ENCODE results near the gene TPRKB. TPM values are rescaled to one million over a fixed set of nuclear protein-coding genes. Genes with fewer than 3 reads are reported as not detected.
"Not testable (repeated sequence)": the region's sequence is repeated elsewhere in the genome, so short reads cannot be mapped to it uniquely, and the experiment has no call there.

TPRKB gene
- polyA plus RNA-seq, 1 donor (not counting 4 experiments of a cell fraction or from before 2014, with no cell fraction given), result 58.4 TPM

GRCh38 chr2:73728043-73728442, 9.1 kb downstream of the TPRKB start:
- Histone ChIP-seq H3K9ac (ENCODE audit: control insufficient read depth, extremely low read depth, insufficient read depth, low read length) (no peak overlapping the region), H3K9me1 (ENCODE audit: control insufficient read depth, extremely low read depth, insufficient read depth, low read length) (no peaks in the 10 kb centered on the region), H3K4me1 (ENCODE audit: control insufficient read depth, extremely low read depth, insufficient read depth, low read length) (no peaks in the 10 kb centered on the region), H4K20me1 (ENCODE audit: control insufficient read depth, extremely low read depth, insufficient read depth, low read length) (no peaks in the 10 kb centered on the region), H3K9me3 (ENCODE audit: control insufficient read depth, low read depth, low read length) (no peaks in the 10 kb centered on the region), H3K27me3 (ENCODE audit: control insufficient read depth, extremely low read depth, insufficient read depth, low read length) (no peaks in the 10 kb centered on the region), H3K36me3 (ENCODE audit: control insufficient read depth in 2 of 2, extremely low read depth in 1 of 2, insufficient read depth in 2 of 2, low read length in 2 of 2) (peaks cover 7 to 28% of the 10 kb centered on the region in 2 experiments), H3K27ac (ENCODE audit: control insufficient read depth, insufficient read depth, low read length) (no peak overlapping the region), H3K4me3 (ENCODE audit: control insufficient read depth in 2 of 3, extremely low read depth in 1 of 3, insufficient read depth in 2 of 3, low read depth in 1 of 3, low read length in 3 of 3) (no peak overlapping the region), H2AFZ (ENCODE audit: control insufficient read depth, low read length) (no peak overlapping the region), H3K79me2 (ENCODE audit: control insufficient read depth, insufficient read depth, low read length) (no peaks in the 10 kb centered on the region), H3K4me2 (ENCODE audit: control insufficient read depth, extremely low read depth, insufficient read depth, low read depth, low read length) (no peak overlapping the region)
- FAIRE-seq (no peak), DNase-seq (ENCODE audit: low read depth, low spot score) (no peak)
- dilution Hi-C loops (cut with MboI; ENCODE audit: extremely low pct_ligation_motif_present, low sequenced_read_pairs), result no loop called here
- TF ChIP-seq CTCF (optimal IDR thresholded peaks at IDR 0.05 in 1 of 3, IDR thresholded peaks at IDR 0.05 in 1 of 3, conservative IDR thresholded peaks at IDR 0.05 in 1 of 3; ENCODE audit: extremely low read depth in 1 of 3, insufficient read depth in 2 of 3, low read length in 3 of 3), result no peak
- TF ChIP-seq EZH2 (IDR thresholded peaks at IDR 0.05; ENCODE audit: low read length), result no peak

- H3K36me3 ChIP-seq (ENCODE audit: control insufficient read depth in 2 of 2, extremely low read depth in 1 of 2, insufficient read depth in 2 of 2, low read length in 2 of 2), result peaks cover 5 to 20% of the 10 kb centered on the region in 2 experiments
- H3K79me2 ChIP-seq (ENCODE audit: control insufficient read depth, insufficient read depth, low read length); H3K9ac ChIP-seq (ENCODE audit: control insufficient read depth, extremely low read depth, insufficient read depth, low read length); H3K27ac ChIP-seq (ENCODE audit: control insufficient read depth, insufficient read depth, low read length); H4K20me1 ChIP-seq (ENCODE audit: control insufficient read depth, extremely low read depth, insufficient read depth, low read length); dilution Hi-C loops (cut with MboI; ENCODE audit: extremely low pct_ligation_motif_present, low sequenced_read_pairs); DNase-seq (ENCODE audit: low read depth, low spot score); H2AFZ ChIP-seq (ENCODE audit: control insufficient read depth, low read length); H3K27me3 ChIP-seq (ENCODE audit: control insufficient read depth, extremely low read depth, insufficient read depth, low read length); FAIRE-seq; H3K9me1 ChIP-seq (ENCODE audit: control insufficient read depth, extremely low read depth, insufficient read depth, low read length); H3K4me3 ChIP-seq (ENCODE audit: control insufficient read depth in 2 of 3, extremely low read depth in 1 of 3, insufficient read depth in 2 of 3, low read depth in 1 of 3, low read length in 3 of 3); H3K9me3 ChIP-seq (ENCODE audit: control insufficient read depth, low read depth, low read length); H3K4me1 ChIP-seq (ENCODE audit: control insufficient read depth, extremely low read depth, insufficient read depth, low read length); H3K4me2 ChIP-seq (ENCODE audit: control insufficient read depth, extremely low read depth, insufficient read depth, low read depth, low read length): not testable (repeated sequence)
Observed at GRCh38 chr2:73726657-73727056, 10.5 kb downstream of the TPRKB start.
